T-helper 2 cell treated with Interferon-gamma antibody and Interleukin-4, amounts not matched to agents 5 μg/mL and 100 μg/mL, for 36 hours (primary cell): Measurements from ENCODE around the gene FAM135A.
"Not testable (repeated sequence)": the region's sequence is repeated elsewhere in the genome, so short reads cannot be mapped to it uniquely, and the experiment has no call there.

Experiments
- DNase-seq: peaks from one replicate; pipeline ENCODE4 v3.0.0; 2021; ENCODE audit warnings: low spot score
- H3K27ac Mint-ChIP-seq: one replicate; pipeline ENCODE4 v1.8.0; 2021; ENCODE audit warnings: mild to moderate bottlenecking, mixed read lengths
- H3K27me3 Mint-ChIP-seq: one replicate; pipeline ENCODE4 v1.8.0; 2021; ENCODE audit warnings: low read depth, mixed read lengths
- H3K36me3 Mint-ChIP-seq: one replicate; pipeline ENCODE4 v1.8.0; 2021; ENCODE audit warnings: low read depth, mixed read lengths
- H3K4me1 Mint-ChIP-seq: one replicate; pipeline ENCODE4 v1.8.0; 2021; ENCODE audit warnings: low read depth, mixed read lengths
- H3K4me3 Mint-ChIP-seq: one replicate; pipeline ENCODE4 v1.8.0; 2022; ENCODE audit warnings: mild to moderate bottlenecking, moderate library complexity, mixed read lengths
- H3K9me3 Mint-ChIP-seq: one replicate; pipeline ENCODE4 v1.8.0; 2021; ENCODE audit warnings: mixed read lengths

The FAM135A gene

DNA sequence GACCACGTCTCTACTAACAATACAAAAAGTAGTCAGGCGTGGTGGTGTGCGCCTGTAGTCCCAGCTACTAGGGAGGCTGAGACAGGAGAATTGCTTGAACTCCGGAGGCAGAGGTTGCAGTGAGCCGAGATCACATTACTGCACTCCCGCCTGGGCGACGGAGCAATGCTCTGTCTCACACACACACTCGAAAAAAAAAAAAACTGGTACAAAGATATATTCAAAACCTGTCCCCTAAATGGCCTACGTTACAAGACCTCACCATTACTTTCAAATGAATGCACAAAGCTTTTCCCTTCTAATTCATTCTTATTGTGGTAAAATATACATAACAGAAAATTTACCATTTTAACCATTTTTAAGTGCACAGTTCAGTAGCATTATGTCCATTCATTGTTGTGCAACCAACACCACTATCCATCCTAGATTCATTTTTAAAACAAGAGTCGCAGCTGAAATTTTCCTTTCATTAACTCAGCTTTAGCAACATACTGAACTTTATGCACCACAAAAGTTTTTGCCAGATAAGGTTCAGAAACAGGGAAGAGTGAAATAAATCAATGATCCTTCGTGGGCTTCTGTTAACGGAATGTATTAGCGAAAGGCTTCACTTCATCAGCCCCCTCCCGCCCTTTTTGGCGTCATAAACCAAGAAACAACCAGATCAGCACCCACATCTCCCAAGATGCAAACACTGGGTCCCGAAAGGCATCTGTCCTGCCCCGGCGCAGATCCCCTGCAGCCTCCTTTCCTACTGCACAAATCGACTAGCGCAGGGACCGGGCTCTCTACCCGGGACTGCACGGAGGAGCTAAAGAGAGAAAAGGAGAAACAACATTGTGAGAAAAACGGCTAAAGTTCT is 825 bp upstream of the FAM135A start:
- DNase-seq, result no peak
- H3K4me3 Mint-ChIP-seq, result peak overlapping the region; percentile 93
- H3K4me1 Mint-ChIP-seq, result peaks cover 20% of the 10 kb centered on the region
- no peaks in the 10 kb centered on the region for H3K9me3 Mint-ChIP-seq
- peaks cover 17% of the 10 kb centered on the region for H3K27me3 Mint-ChIP-seq
- H3K36me3 Mint-ChIP-seq, result peaks cover 1% of the 10 kb centered on the region
- H3K27ac Mint-ChIP-seq, result peak overlapping the region; percentile 87

DNA sequence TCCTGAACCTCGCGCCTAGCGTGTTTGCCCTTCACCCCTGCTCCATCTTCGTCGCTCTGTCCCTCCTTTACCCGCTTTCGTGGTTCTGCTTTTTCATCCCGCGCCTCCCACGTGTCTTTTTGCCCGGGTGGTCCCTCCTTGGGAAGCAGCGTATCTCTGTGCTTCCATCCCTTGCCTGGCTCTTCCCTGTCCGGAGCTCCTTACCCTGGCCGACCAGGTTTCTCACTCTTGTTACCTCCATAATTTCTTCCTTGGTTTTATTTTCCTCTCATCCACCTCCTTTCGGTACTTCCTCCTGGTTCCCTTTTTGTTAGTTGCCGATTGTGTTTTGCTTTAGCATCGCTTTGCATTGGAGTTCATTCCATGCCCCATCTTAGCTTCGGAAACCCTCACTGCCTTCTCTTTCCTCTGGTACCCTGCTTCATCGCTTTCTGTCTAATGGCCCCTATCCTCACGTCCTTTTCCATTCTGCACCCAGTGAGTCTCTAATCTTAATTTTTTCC is 735 bp downstream of the FAM135A start:
- H3K9me3 Mint-ChIP-seq, result no peaks in the 10 kb centered on the region

GRCh38 chr6:70414813-70415212 is 1.5 kb downstream of the FAM135A start:
- H3K27me3 Mint-ChIP-seq, result peaks cover 10% of the 10 kb centered on the region
- no peak for DNase-seq
- peaks cover 20% of the 10 kb centered on the region for H3K4me1 Mint-ChIP-seq
- peak overlapping the region; percentile 94 for H3K4me3 Mint-ChIP-seq
- peak overlapping the region; percentile 11 for H3K27ac Mint-ChIP-seq
- H3K9me3 Mint-ChIP-seq, result no peaks in the 10 kb centered on the region
- peaks cover 6% of the 10 kb centered on the region for H3K36me3 Mint-ChIP-seq

More for the DNA sequence above, 735 bp downstream of the FAM135A start:
- H3K4me1 Mint-ChIP-seq, result peaks cover 20% of the 10 kb centered on the region
- H3K27ac Mint-ChIP-seq, result peak overlapping the region; percentile 88
- peak overlapping the region; percentile 94 for H3K4me3 Mint-ChIP-seq
- H3K27me3 Mint-ChIP-seq, result peaks cover 12% of the 10 kb centered on the region
- DNase-seq, result no peak
- peaks cover 3% of the 10 kb centered on the region for H3K36me3 Mint-ChIP-seq

DNA sequence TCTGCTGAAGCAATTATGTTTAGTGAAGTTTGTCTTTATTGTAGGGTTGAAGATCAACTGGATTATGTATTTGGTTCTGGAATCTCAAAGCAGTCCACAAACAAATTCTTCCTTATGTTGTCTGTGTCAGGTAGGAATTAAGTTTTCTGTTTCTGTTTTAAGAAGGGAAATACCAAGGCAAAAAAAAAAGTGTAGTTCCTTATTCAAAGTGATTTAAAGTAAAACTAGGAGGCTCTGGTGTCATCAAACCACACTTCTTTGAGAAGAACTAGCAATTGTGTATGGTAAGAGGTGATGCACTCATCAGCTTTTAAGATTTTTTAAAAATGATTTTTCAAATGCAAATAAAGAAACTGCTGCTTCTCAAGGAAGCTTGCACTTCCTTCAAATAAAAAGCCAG is 1.9 kb downstream of the FAM135A start:
- H3K27ac Mint-ChIP-seq, result peak overlapping the region; percentile 11
- no peak for DNase-seq
- no peaks in the 10 kb centered on the region for H3K9me3 Mint-ChIP-seq
- H3K4me3 Mint-ChIP-seq, result peak overlapping the region; percentile 19
- peaks cover 8% of the 10 kb centered on the region for H3K36me3 Mint-ChIP-seq
- H3K4me1 Mint-ChIP-seq, result peaks cover 20% of the 10 kb centered on the region
- peaks cover 10% of the 10 kb centered on the region for H3K27me3 Mint-ChIP-seq

- Mint-ChIP-seq H3K36me3 (peaks cover 8% of the 10 kb centered on the region), H3K27ac (no peak overlapping the region), H3K27me3 (peaks cover 10% of the 10 kb centered on the region), H3K9me3 (no peaks in the 10 kb centered on the region), H3K4me3 (no peak overlapping the region), H3K4me1 (peaks cover 20% of the 10 kb centered on the region)
- no peak for DNase-seq
These were observed 2.4 kb downstream of the FAM135A start for GRCh38 chr6:70415660-70416059.

DNA sequence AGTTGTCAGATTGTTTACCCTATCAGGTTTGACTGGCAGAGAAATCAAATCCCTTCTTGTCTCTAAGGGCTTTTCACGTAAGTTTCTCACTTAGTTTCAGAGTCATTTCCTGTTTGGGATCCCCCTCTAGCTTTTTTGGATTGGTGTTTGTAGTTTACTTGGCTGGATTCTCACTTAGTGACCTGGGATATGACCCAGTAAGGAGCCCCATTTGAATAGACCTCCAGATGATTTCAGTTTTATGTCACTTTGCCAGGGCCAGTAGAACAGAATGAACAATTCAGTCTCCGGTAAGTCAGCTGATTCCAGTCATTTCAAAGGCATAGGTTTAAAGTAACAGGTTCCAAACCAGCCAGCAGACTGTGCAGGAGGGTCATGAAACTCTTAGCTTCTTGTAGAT is 8.2 kb downstream of the FAM135A start:
- H3K36me3 Mint-ChIP-seq, result peaks cover 7% of the 10 kb centered on the region
- no peak for DNase-seq
- H3K27ac Mint-ChIP-seq, result no peak overlapping the region
- H3K4me3 Mint-ChIP-seq, result no peak overlapping the region
- H3K27me3 Mint-ChIP-seq, result no peaks in the 10 kb centered on the region
- H3K9me3 Mint-ChIP-seq, result no peaks in the 10 kb centered on the region
- no peaks in the 10 kb centered on the region for H3K4me1 Mint-ChIP-seq

- no peaks in the 10 kb centered on the region for H3K27me3 Mint-ChIP-seq
- H3K27ac Mint-ChIP-seq, result no peak overlapping the region
- H3K4me1 Mint-ChIP-seq, result no peaks in the 10 kb centered on the region
- H3K36me3 Mint-ChIP-seq, result peaks cover 5% of the 10 kb centered on the region
- H3K9me3 Mint-ChIP-seq, result no peaks in the 10 kb centered on the region
- no peak overlapping the region for H3K4me3 Mint-ChIP-seq
- no peak for DNase-seq
These were observed 10.2 kb downstream of the FAM135A start for GRCh38 chr6:70423189-70424134.

- no peak overlapping the region for H3K4me3 Mint-ChIP-seq
- H3K36me3 Mint-ChIP-seq, result peaks cover 5% of the 10 kb centered on the region
- H3K9me3 Mint-ChIP-seq, result no peaks in the 10 kb centered on the region
- DNase-seq, result no peak
- no peak overlapping the region for H3K27ac Mint-ChIP-seq
- H3K4me1 Mint-ChIP-seq, result no peaks in the 10 kb centered on the region
- H3K27me3 Mint-ChIP-seq, result no peaks in the 10 kb centered on the region
These were observed 11.0 kb downstream of the FAM135A start for GRCh38 chr6:70424291-70424690.

DNA sequence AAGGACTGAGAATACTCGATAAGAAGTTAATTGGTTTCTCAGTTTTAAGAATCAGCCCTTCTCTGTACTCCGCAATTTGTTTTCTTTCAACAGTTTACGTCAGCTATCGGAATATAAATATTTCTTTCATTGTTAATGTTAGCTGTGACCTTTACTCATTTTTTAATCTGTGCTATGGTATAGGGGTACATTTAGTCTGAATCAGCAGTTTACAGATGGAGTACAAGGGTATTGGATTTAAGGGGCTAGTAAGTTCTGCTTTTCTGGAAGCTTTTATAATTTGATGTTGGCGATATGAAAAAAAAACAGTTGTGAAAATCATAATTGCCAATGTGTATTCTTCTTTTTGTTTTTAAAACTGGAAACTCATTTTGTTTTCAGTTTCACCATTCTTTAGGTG is 23.0 kb downstream of the FAM135A start:
- Mint-ChIP-seq H3K27ac (no peak overlapping the region), H3K36me3 (no peaks in the 10 kb centered on the region), H3K9me3 (no peaks in the 10 kb centered on the region), H3K27me3 (no peaks in the 10 kb centered on the region), H3K4me1 (no peaks in the 10 kb centered on the region), H3K4me3 (no peak overlapping the region)
- no peak for DNase-seq

DNA sequence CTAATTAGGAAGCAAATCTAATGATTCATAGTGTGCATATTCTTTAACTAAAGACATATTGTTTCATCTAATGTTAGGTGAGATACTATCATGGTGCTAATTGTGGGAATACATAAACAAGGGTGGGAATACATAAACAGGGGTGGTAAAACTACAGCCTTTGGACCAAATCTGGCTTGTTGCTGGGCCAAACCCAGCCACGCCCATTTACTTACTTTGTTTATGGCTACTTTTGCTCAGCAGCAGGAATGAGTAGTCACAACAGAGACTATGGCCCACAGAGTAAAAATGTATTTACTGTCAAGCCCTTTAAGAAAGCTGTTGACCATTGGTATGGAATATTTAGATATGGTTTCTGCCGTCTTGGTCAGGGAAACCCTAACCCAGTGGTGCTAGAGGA is 31.7 kb downstream of the FAM135A start:
- no peak overlapping the region for H3K27ac Mint-ChIP-seq
- H3K9me3 Mint-ChIP-seq, result no peaks in the 10 kb centered on the region
- H3K36me3 Mint-ChIP-seq, result no peaks in the 10 kb centered on the region
- H3K4me1 Mint-ChIP-seq, result no peaks in the 10 kb centered on the region
- H3K4me3 Mint-ChIP-seq, result no peak overlapping the region
- H3K27me3 Mint-ChIP-seq, result no peaks in the 10 kb centered on the region
- no peak for DNase-seq

DNA sequence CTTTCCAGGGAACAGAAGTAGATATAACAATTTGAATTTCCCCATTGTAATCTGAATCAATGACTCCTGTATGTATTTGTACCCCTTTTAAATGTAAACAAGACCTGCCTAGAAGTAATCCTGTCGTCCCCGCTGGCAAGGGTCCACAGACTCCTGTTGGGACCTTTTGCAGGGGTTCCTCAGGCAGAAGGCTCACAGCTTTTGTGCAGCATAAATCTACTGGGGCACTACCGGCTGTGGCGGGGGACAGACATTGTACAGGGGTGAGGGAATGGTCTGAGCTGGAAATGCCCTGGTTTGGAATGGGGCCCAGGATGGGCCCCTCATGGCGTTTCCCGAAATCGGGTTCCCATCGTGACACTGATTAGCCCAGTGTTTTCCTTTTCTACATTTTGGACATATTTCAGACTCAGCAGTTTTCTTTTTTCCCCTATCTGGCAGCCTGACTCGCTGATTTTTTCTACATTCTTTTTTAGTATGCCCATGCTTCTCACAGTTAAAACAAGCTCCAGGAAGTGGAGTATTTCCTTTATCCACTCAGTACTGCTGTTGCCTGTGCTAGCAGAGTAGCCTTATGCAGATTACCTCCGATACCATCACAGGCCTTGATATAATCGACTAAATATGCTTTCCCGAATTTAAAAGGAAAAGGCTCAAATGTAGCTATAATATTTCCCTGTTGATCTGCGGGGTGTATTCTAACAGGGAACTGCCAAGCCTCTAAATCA is 34.2 kb downstream of the FAM135A start:
- not testable (repeated sequence) for H3K36me3 Mint-ChIP-seq, H3K4me1 Mint-ChIP-seq, H3K27ac Mint-ChIP-seq, H3K4me3 Mint-ChIP-seq, DNase-seq, H3K27me3 Mint-ChIP-seq, H3K9me3 Mint-ChIP-seq

GRCh38 chr6:70453899-70454298 is 40.6 kb downstream of the FAM135A start:
- not testable (repeated sequence) for H3K27ac Mint-ChIP-seq, H3K27me3 Mint-ChIP-seq, H3K4me3 Mint-ChIP-seq, H3K9me3 Mint-ChIP-seq, DNase-seq, H3K4me1 Mint-ChIP-seq
- H3K36me3 Mint-ChIP-seq, result peaks cover 11% of the 10 kb centered on the region

GRCh38 chr6:70456735-70457134 is 43.4 kb downstream of the FAM135A start:
- Mint-ChIP-seq H3K4me3 (no peak overlapping the region), H3K27me3 (no peaks in the 10 kb centered on the region), H3K36me3 (peaks cover 11% of the 10 kb centered on the region), H3K4me1 (peaks cover 2% of the 10 kb centered on the region), H3K27ac (no peak overlapping the region), H3K9me3 (peaks cover 5% of the 10 kb centered on the region)
- no peak for DNase-seq
